ENCODE results near the gene IMPA2. TPM values are rescaled to one million over a fixed set of nuclear protein-coding genes. Genes with fewer than 3 reads are reported as not detected.

Gene IMPA2
- total and polyA plus RNA-seq, 2 of the 8 experiments (the other 6 are each of a cell fraction or from before 2014, with no cell fraction given): 102 to 140 TPM

DNA sequence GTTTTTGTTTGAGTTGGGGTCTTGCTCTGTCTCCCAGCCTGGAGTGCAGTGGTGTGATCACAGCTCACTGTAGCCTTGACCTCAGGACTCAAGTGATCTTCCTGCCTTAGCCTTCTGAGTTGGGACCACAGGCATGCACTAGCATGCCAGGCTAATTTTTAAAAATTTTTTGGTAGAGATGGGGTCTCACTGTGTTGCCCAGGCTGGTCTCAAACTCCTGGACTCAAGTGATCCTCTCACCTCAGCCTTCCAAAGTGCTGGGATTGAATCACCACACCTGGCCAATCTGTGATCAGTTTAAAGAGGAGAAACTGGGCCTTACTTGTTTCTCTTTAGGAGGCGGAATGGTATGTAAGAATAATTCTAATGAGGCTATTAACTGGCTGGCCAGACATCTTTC, 49.9 kb downstream of the IMPA2 start:
- DNase-seq (ENCODE audit: low read depth in 1 of 2, low spot score in 2 of 2): peak in 1 of 2 experiments; percentile 8
- 75% methylated on average over 1 of the region's 1 CpG; no CpG with 5 or more reads in 1 of the 2 experiments for WGBS, 2 experiments (ENCODE audit: extremely low coverage in 1 of 2, insufficient coverage in 1 of 2, insufficient read length in 1 of 2, insufficient replicate concordance in 2 of 2, low coverage in 1 of 2, low lambda C conversion rate in 2 of 2, missing lambda C conversion rate in 1 of 2)
- CTCF ChIA-PET (ENCODE audit: partially characterized antibody): interaction anchor here (0.7 to 6.0 kb wide), 7 partner anchors 8 to 376 kb away, joined by 3 to 31 read pairs (median 3); no protein-coding TSS in a partner anchor
- no peak for TF ChIP-seq E2F6 (IDR thresholded peaks at IDR 0.05)
- TF ChIP-seq HDAC2 (IDR thresholded peaks at IDR 0.05; ENCODE audit: borderline replicate concordance in 1 of 2, low read depth in 2 of 2, low read length in 2 of 2): no peak
- TF ChIP-seq, protein P1, sequence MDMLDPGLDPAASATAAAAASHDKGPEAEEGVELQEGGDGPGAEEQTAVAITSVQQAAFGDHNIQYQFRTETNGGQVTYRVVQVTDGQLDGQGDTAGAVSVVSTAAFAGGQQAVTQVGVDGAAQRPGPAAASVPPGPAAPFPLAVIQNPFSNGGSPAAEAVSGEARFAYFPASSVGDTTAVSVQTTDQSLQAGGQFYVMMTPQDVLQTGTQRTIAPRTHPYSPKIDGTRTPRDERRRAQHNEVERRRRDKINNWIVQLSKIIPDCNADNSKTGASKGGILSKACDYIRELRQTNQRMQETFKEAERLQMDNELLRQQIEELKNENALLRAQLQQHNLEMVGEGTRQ (IDR thresholded peaks at IDR 0.05; ENCODE audit: low read length): no peak
- TF ChIP-seq KDM1A (IDR thresholded peaks at IDR 0.05; ENCODE audit: borderline replicate concordance, low read length): no peak
- TF ChIP-seq CTBP2 (IDR thresholded peaks at IDR 0.05; ENCODE audit: borderline replicate concordance, insufficient read depth, insufficient read length, low read length): no peak
- no peak for TF ChIP-seq KDM4A (IDR thresholded peaks at IDR 0.05; ENCODE audit: low read depth, low read length, severe bottlenecking)
- no peak for TF ChIP-seq FOSL1 (IDR thresholded peaks at IDR 0.05; ENCODE audit: insufficient read depth, low read depth, low read length)
- TF ChIP-seq POLR2AphosphoS5 (IDR thresholded peaks at IDR 0.05; ENCODE audit: low read depth, low read length): no peak
- no peak for TF ChIP-seq CBX8 (IDR thresholded peaks at IDR 0.05; ENCODE audit: borderline replicate concordance, low read depth, low read length)
- TF ChIP-seq POU5F1 (IDR thresholded peaks at IDR 0.05; ENCODE audit: low read depth, low read length): no peak
- TF ChIP-seq SIX5 (IDR thresholded peaks at IDR 0.05; ENCODE audit: low read depth, low read length): no peak
- no peak for TF ChIP-seq CREB1 (IDR thresholded peaks at IDR 0.05)

More for the DNA sequence above, 49.9 kb downstream of the IMPA2 start:
- POLR2A ChIA-PET (ENCODE audit: partially characterized antibody): no interaction called here
- Histone ChIP-seq H2BK12ac (ENCODE audit: low read depth, low read length) (no peak overlapping the region), H3K23ac (ENCODE audit: insufficient read length) (no peak overlapping the region), H3K9ac (replicated peaks in 1 of 4; ENCODE audit: extremely low read depth in 1 of 4, low read depth in 3 of 4, low read length in 3 of 4) (no peak overlapping the region), H3K4me2 (ENCODE audit: insufficient read depth in 1 of 2, low read depth in 2 of 2, low read length in 2 of 2) (no peak overlapping the region), H3K79me2 (ENCODE audit: control insufficient read depth in 1 of 2, insufficient read depth in 2 of 2, low read length in 2 of 2) (no peaks in the 10 kb centered on the region), H3K56ac (replicated peaks; ENCODE audit: insufficient read length, low read depth, low read length) (no peak overlapping the region), H3K4me1 (replicated peaks in 1 of 4; ENCODE audit: control insufficient read depth in 3 of 4, insufficient read depth in 4 of 4, low read length in 3 of 4) (peaks cover 0 to 6% (median 3%) of the 10 kb centered on the region in 4 experiments; a peak in 1 of 7 replicates), H3K36me3 (ENCODE audit: control insufficient read depth in 2 of 4, insufficient read depth in 4 of 4, low read length in 3 of 4) (peaks cover 7 to 31% (median 21%) of the 10 kb centered on the region in 4 experiments; a peak in 7 of 8 replicates), H3K23me2 (ENCODE audit: low read depth, low read length) (no peaks in the 10 kb centered on the region), H3K79me1 (ENCODE audit: low read depth, low read length) (no peaks in the 10 kb centered on the region), H2BK120ac (replicated peaks; ENCODE audit: low read depth, low read length) (no peak overlapping the region), H2AFZ (ENCODE audit: low read length) (no peak overlapping the region), H3K27me3 (replicated peaks in 1 of 4; ENCODE audit: control insufficient read depth in 3 of 4, extremely low read depth in 1 of 4, insufficient read depth in 3 of 4, low read length in 3 of 4) (no peaks in the 10 kb centered on the region), H4K20me1 (replicated peaks in 1 of 2; ENCODE audit: control insufficient read depth in 1 of 2, insufficient read depth in 2 of 2, low read length in 2 of 2) (peaks cover 0 to 7% of the 10 kb centered on the region in 2 experiments), H3K4me3 (ENCODE audit: extremely low read depth in 1 of 4, insufficient read depth in 2 of 4, low read depth in 3 of 4, low read length in 4 of 4) (no peak overlapping the region), H3K27ac (ENCODE audit: low read depth, low read length) (no peak overlapping the region), H4K5ac (ENCODE audit: insufficient read length, low read depth, low read length) (no peak overlapping the region), H3K14ac (ENCODE audit: insufficient read length) (no peak overlapping the region), H2BK20ac (ENCODE audit: low read length) (no peak overlapping the region), H2BK5ac (ENCODE audit: low read depth, low read length) (no peak overlapping the region), H2AK5ac (ENCODE audit: low read depth, low read length) (no peak overlapping the region), H3K18ac (ENCODE audit: extremely low read depth, low read length) (no peak overlapping the region), H3K4ac (replicated peaks; ENCODE audit: insufficient read length, low read depth, low read length) (no peak overlapping the region), H4K8ac (ENCODE audit: extremely low read depth, insufficient read depth, low read length) (no peak overlapping the region), H3K9me3 (ENCODE audit: insufficient read depth in 2 of 2, low read depth in 1 of 2, low read length in 1 of 2) (no peaks in the 10 kb centered on the region), H4K91ac (replicated peaks; ENCODE audit: insufficient read length, low read length) (no peak overlapping the region), H2BK15ac (ENCODE audit: low read length) (no peak overlapping the region)
- FAIRE-seq: no peak

Data from H1 (cell line).